Peyer's patch (tissue), 4 donors: ENCODE data around the gene TRPC1. TPM values are rescaled to one million over a fixed set of nuclear protein-coding genes. Genes with fewer than 3 reads are reported as not detected.

Experiments used
- DNase-seq, 3 donors: peaks; one replicate each; pipeline ENCODE4 v3.0.0-alpha.2; 2017 to 2019
- H3K27ac ChIP-seq, 4 donors: fragments of 200-600 bp; sonication (generic); one replicate each; pipeline ENCODE4 v1.5.1; 2016 to 2019
- H3K27me3 ChIP-seq, 2 donors: fragments of 200-600 bp; sonication (generic); one replicate each; pipeline ENCODE4 v1.5.1; 2019
- H3K36me3 ChIP-seq, 3 donors: fragments of 200-600 bp; sonication (generic); one replicate each; pipeline ENCODE4 v1.5.1; 2016 to 2019
- H3K4me1 ChIP-seq, 4 donors: fragments of 200-600 bp; sonication (generic); one replicate each; pipeline ENCODE4 v1.5.1; 2016 to 2019
- H3K4me3 ChIP-seq, 4 donors: fragments of 200-600 bp; sonication (generic); 1 replicate in 3 of 4; 2 replicates in 1 of 4; pipeline ENCODE4 v1.5.1; 2016 to 2019; ENCODE audit warnings: mild to moderate bottlenecking in 1 of 4
- H3K9me3 ChIP-seq, 4 donors: fragments of 200-600 bp; sonication (generic); one replicate each; pipeline ENCODE4 v1.5.1; 2016 to 2019; ENCODE audit warnings: mild to moderate bottlenecking in 1 of 4
- CTCF ChIP-seq, 6 experiments: fragments of 450-650 bp in 4 of 6; fragments of 200-600 bp in 2 of 6; sonication (generic) in 1 of 6; IDR thresholded peaks; one replicate each; pipeline ENCODE4 v1.5.1; 2017 to 2019; ENCODE audit warnings: antibody characterized with exemption in 6 of 6, mild to moderate bottlenecking in 3 of 6, moderate library complexity in 1 of 6
- POLR2A ChIP-seq, 2 donors: fragments of 450-650 bp; IDR thresholded peaks; one replicate each; pipeline ENCODE4 v1.5.1; 2017; ENCODE audit warnings: antibody characterized with exemption in 2 of 2, mild to moderate bottlenecking in 2 of 2, moderate library complexity in 2 of 2
- total RNA-seq, 4 donors: library from RNA; depleted of rRNA; stranded (reverse); fragments of >200 nt; gene quantifications; one replicate each; pipeline ENCODE4 v1.1.0, GENCODE V29; 2016

The TRPC1 gene
- total RNA-seq, 4 donors from 2014 or later = 1.1 to 12.4 (median 3.4) TPM

DNA sequence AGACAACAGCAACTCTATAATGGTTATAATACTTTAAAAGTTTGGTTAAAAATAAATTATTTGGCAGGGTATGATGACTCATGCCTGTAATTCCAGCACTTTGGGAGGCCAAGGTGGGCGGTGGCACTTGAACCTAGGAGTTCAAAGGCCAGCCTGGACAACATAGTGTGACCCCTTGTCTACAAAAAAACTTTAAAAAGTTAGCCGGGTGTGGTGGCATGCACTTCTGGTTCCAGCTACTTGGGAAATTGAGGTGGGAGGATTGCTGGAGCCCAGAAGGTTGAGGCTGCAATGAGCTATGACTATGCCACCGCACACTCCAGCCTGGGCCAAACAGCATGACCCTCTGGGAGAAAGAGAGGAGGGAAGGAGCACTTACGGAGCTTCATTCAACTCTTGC, 7.7 kb upstream of the TRPC1 start:
- Histone ChIP-seq H3K4me3 (no peak overlapping the region), H3K27ac (no peak overlapping the region), H3K27me3 (no peaks in the 10 kb centered on the region), H3K9me3 (no peaks in the 10 kb centered on the region), H3K36me3 (no peaks in the 10 kb centered on the region), H3K4me1 (no peaks in the 10 kb centered on the region)
- TF ChIP-seq CTCF (IDR thresholded peaks at IDR 0.05) (no peak), POLR2A (IDR thresholded peaks at IDR 0.05) (no peak)
- DNase-seq = no peak

GRCh38 chr3:142723665-142723967, 218 bp upstream of the TRPC1 start:
- TF ChIP-seq CTCF (IDR thresholded peaks at IDR 0.05) (no peak), POLR2A (IDR thresholded peaks at IDR 0.05) (no peak)
- Histone ChIP-seq H3K4me1 (peaks cover 0 to 6% (median 2%) of the 10 kb centered on the region in 4 donors), H3K36me3 (no peaks in the 10 kb centered on the region), H3K4me3 (peak overlapping the region; percentile 62 to 84 (median 74)), H3K27ac (peak overlapping the region; percentile 79 to 90 (median 82)), H3K27me3 (no peaks in the 10 kb centered on the region), H3K9me3 (no peaks in the 10 kb centered on the region)
- DNase-seq = no peak

DNA sequence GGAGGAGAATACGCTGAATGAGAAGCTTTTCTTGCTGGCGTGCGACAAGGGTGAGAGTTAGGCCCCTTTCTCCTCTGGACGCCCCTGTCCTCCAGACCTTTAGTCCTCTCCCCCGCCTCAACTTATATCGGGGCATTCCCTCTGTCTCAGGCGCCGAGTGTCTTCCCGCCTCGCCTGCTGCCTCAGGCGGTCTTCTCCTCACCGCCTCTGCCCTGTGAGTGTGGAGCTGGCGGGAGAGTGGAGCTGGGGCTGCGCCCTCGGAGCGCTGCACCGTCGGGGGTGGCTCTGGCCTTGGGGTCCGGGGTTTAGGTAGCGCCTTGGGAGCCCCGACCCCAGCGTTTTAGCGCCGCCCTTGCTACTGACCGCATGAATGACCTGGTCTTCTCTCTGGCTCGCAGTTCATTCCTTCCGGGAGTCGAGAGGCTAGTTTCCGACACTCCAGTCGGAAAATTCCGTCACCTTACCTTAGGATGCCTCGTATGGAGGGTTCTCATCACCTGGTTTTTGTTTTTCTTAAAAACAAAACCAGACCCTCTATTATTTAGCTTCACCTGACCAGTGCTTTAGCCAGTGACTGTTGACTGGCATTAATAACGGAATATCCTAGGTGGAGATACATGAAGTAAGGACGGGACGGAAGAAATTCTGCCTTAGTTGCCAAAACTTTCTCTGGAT, 985 bp downstream of the TRPC1 start:
- Histone ChIP-seq H3K36me3 (no peaks in the 10 kb centered on the region), H3K27ac (peak overlapping the region; percentile 79 to 90 (median 82)), H3K27me3 (no peaks in the 10 kb centered on the region), H3K9me3 (no peaks in the 10 kb centered on the region), H3K4me3 (peak overlapping the region; percentile 62 to 84 (median 74)), H3K4me1 (peaks cover 0 to 6% (median 2%) of the 10 kb centered on the region in 4 donors)
- TF ChIP-seq POLR2A (IDR thresholded peaks at IDR 0.05) (no peak), CTCF (IDR thresholded peaks at IDR 0.05) (no peak)
- DNase-seq = peak; percentile 16 to 58 (median 52)

- no peak for TF ChIP-seq POLR2A (IDR thresholded peaks at IDR 0.05)
- TF ChIP-seq CTCF (IDR thresholded peaks at IDR 0.05) = no peak
- DNase-seq = no peak
- peaks cover 0 to 6% (median 2%) of the 10 kb centered on the region in 4 donors for H3K4me1 ChIP-seq
Measured at GRCh38 chr3:142725357-142725739, 1.5 kb downstream of the TRPC1 start.

GRCh38 chr3:142726017-142726416, 2.2 kb downstream of the TRPC1 start:
- H3K27me3 ChIP-seq = no peaks in the 10 kb centered on the region
- no peaks in the 10 kb centered on the region for H3K36me3 ChIP-seq
- DNase-seq = no peak
- TF ChIP-seq POLR2A (IDR thresholded peaks at IDR 0.05) (no peak), CTCF (IDR thresholded peaks at IDR 0.05) (no peak)
- peaks cover 0 to 6% (median 2%) of the 10 kb centered on the region in 4 donors for H3K4me1 ChIP-seq
- H3K9me3 ChIP-seq = no peaks in the 10 kb centered on the region
- no peak overlapping the region for H3K27ac ChIP-seq
- H3K4me3 ChIP-seq = no peak overlapping the region

More at GRCh38 chr3:142725357-142725739, 1.5 kb downstream of the TRPC1 start:
- H3K27me3 ChIP-seq = no peaks in the 10 kb centered on the region
- peak overlapping the region in 2 of 4 donors; percentile 62 to 66 for H3K4me3 ChIP-seq
- no peaks in the 10 kb centered on the region for H3K9me3 ChIP-seq
- H3K27ac ChIP-seq = no peak overlapping the region
- no peaks in the 10 kb centered on the region for H3K36me3 ChIP-seq
